ENCODE measurements around the gene THEMIS.

DNA sequence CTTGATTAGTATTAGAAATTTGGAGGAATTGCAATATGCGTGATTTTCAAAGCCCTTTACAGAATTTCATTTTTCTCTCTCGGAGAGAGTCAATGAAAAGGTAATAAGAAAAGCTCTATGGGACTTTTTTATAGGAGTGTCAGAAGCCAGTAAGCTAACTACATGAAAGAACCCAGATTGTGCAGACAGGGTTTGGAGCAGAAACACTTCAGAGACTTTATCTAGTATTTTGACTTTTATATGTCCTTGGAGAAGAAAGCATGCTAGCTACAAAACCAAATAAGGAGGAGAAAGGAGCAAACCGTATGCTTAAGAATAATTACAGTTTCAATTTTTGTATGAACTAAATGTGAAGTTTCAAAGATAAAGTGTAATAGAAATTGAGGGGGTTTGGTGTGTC lies 182.2 kb downstream of the THEMIS start:
- TF ChIP-seq, protein P1, sequence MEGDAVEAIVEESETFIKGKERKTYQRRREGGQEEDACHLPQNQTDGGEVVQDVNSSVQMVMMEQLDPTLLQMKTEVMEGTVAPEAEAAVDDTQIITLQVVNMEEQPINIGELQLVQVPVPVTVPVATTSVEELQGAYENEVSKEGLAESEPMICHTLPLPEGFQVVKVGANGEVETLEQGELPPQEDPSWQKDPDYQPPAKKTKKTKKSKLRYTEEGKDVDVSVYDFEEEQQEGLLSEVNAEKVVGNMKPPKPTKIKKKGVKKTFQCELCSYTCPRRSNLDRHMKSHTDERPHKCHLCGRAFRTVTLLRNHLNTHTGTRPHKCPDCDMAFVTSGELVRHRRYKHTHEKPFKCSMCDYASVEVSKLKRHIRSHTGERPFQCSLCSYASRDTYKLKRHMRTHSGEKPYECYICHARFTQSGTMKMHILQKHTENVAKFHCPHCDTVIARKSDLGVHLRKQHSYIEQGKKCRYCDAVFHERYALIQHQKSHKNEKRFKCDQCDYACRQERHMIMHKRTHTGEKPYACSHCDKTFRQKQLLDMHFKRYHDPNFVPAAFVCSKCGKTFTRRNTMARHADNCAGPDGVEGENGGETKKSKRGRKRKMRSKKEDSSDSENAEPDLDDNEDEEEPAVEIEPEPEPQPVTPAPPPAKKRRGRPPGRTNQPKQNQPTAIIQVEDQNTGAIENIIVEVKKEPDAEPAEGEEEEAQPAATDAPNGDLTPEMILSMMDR (IDR thresholded peaks at IDR 0.05): no peak
- no peak for TF ChIP-seq POLR2A (IDR thresholded peaks at IDR 0.05)
